ENCODE data around the gene CDK5. TPM values are rescaled to one million over a fixed set of nuclear protein-coding genes. Genes with fewer than 3 reads are reported as not detected.
A peak's percentile ranks its signal among the peaks of the same experiment; 100 is the strongest.

CDK5 gene
- total and polyA plus RNA-seq, 2 donors (not counting 1 experiment from before 2014, with no cell fraction given) = 8.2 to 8.4 TPM

DNA sequence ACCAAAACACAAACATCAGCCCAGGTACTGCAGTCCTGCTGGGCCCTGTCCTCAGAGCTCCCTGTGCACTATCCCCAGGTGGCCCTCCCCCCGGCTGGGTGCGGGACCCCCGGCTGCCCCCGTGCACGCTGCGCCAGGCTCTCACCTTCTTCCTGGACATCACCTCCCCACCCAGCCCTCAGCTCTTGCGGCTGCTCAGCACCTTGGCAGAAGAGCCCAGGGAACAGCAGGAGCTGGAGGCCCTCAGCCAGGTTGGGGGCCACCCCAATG lies 47.7 kb downstream of the CDK5 start:
- POLR2A ChIA-PET = no interaction called here
- 66% methylated on average over 7 of the region's 7 CpGs for WGBS (ENCODE audit: insufficient coverage)
- no peak for ATAC-seq (ENCODE audit: low read depth)

DNA sequence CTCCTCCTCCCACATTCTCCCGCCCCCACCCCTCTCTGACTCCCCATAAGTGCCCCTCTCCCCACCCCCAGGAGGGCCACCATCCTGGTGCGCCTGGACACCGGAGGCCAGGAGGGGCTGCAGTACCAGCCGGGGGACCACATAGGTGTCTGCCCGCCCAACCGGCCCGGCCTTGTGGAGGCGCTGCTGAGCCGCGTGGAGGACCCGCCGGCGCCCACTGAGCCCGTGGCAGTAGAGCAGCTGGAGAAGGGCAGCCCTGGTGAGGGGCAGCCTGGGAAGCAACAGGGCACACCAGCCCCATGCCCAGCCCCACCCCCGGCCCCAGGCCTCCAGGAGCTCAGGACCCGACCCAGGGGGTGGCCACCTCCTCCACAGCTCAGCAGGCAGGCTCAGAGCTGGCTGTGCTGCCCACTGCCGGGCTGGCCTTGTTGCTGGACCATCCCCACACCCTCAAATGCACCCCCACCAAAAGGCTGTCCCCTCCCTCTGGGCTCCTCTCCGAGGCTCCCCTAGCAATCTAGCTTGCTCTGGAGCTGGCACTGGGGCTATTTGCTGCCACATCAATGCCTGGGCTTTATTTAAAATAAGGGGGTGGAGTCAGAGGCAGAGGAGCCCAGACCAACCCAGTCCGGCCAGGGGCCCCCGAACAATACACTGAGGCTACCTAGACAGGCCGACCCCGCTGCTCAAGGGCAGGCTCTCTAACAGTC lies 48.2 kb downstream of the CDK5 start:
- no peak overlapping the region for H3K4me3 Mint-ChIP-seq
- no peak overlapping the region for H3K27ac ChIP-seq (ENCODE audit: low read length in 2 of 2)
- H3K27ac Mint-ChIP-seq = no peak overlapping the region

More for the DNA sequence above, 47.7 kb downstream of the CDK5 start:
- no peaks in the 10 kb centered on the region for H3K79me2 ChIP-seq (ENCODE audit: control insufficient read depth, insufficient read depth, low read length)
- peaks cover 0 to 24% (median 0%) of the 10 kb centered on the region in 3 donors for H3K9me3 ChIP-seq (ENCODE audit: control extremely low read depth in 1 of 3, control insufficient read depth in 2 of 3, insufficient read depth in 1 of 3, low read length in 2 of 3)
- Mint-ChIP-seq H3K9me3 (ENCODE audit: insufficient read depth) (no peaks in the 10 kb centered on the region), H3K4me3 (no peak overlapping the region), H3K4me1 (peaks cover 32% of the 10 kb centered on the region), H3K27me3 (peaks cover 6% of the 10 kb centered on the region), H3K27ac (no peak overlapping the region)
- DNase-seq = no peak
- no peak overlapping the region for H3K4me2 ChIP-seq (replicated peaks; ENCODE audit: low read depth, low read length, poor library complexity, severe bottlenecking)
- CTCF ChIA-PET = interaction anchor here (1.1 to 2.6 kb wide), 3 partner anchors 9 to 112 kb away, joined by 3 to 17 read pairs (median 3); no protein-coding TSS in a partner anchor
- H3K27ac ChIP-seq (ENCODE audit: low read length in 2 of 2) = no peak overlapping the region
- no peak overlapping the region for H3K9ac ChIP-seq (ENCODE audit: low read length)
- H2AFZ ChIP-seq (ENCODE audit: insufficient read depth, low read depth, low read length, poor library complexity, severe bottlenecking) = no peak overlapping the region
- H3K27me3 ChIP-seq (replicated peaks in 1 of 4; ENCODE audit: control extremely low read depth in 1 of 4, control insufficient read depth in 3 of 4, insufficient read depth in 4 of 4, low read length in 3 of 4) = peaks cover 0 to 12% (median 0%) of the 10 kb centered on the region in 4 experiments
- H3K4me1 ChIP-seq (ENCODE audit: control insufficient read depth in 2 of 2, insufficient read depth in 2 of 2, low read length in 2 of 2) = peaks cover 18 to 45% of the 10 kb centered on the region in 2 donors
- H4K20me1 ChIP-seq (ENCODE audit: control insufficient read depth, insufficient read depth, low read length, poor library complexity, severe bottlenecking) = no peaks in the 10 kb centered on the region
- no peaks in the 10 kb centered on the region for H3K36me3 ChIP-seq (replicated peaks in 1 of 2; ENCODE audit: control extremely low read depth in 1 of 2, control insufficient read depth in 1 of 2, extremely low read depth in 1 of 2, insufficient read depth in 2 of 2, low read length in 1 of 2)
- no peak overlapping the region for H3K4me3 ChIP-seq (ENCODE audit: control extremely low read depth in 1 of 5, extremely low read depth in 1 of 5, insufficient read depth in 1 of 5, low read depth in 2 of 5, low read length in 4 of 5)
- no peak for TF ChIP-seq EZH2 (IDR thresholded peaks at IDR 0.05; ENCODE audit: borderline replicate concordance, insufficient read depth, low read depth, low read length, poor library complexity, severe bottlenecking)
- TF ChIP-seq, protein P1, sequence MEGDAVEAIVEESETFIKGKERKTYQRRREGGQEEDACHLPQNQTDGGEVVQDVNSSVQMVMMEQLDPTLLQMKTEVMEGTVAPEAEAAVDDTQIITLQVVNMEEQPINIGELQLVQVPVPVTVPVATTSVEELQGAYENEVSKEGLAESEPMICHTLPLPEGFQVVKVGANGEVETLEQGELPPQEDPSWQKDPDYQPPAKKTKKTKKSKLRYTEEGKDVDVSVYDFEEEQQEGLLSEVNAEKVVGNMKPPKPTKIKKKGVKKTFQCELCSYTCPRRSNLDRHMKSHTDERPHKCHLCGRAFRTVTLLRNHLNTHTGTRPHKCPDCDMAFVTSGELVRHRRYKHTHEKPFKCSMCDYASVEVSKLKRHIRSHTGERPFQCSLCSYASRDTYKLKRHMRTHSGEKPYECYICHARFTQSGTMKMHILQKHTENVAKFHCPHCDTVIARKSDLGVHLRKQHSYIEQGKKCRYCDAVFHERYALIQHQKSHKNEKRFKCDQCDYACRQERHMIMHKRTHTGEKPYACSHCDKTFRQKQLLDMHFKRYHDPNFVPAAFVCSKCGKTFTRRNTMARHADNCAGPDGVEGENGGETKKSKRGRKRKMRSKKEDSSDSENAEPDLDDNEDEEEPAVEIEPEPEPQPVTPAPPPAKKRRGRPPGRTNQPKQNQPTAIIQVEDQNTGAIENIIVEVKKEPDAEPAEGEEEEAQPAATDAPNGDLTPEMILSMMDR (IDR thresholded peaks at IDR 0.05) = no peak
- intact Hi-C loops (cut with micrococcal nuclease) = loop anchor here (5.0 kb wide), 2 partner anchors 47 to 77 kb away; partner anchors contain the start of genes AGAP3, CDK5 and SLC4A2

More for the DNA sequence above, 48.2 kb downstream of the CDK5 start:
- DNase-seq (no peak), ATAC-seq (ENCODE audit: low read depth) (no peak)
- peaks cover 0 to 24% (median 0%) of the 10 kb centered on the region in 3 donors for H3K9me3 ChIP-seq (ENCODE audit: control extremely low read depth in 1 of 3, control insufficient read depth in 2 of 3, insufficient read depth in 1 of 3, low read length in 2 of 3)
- H3K79me2 ChIP-seq (ENCODE audit: control insufficient read depth, insufficient read depth, low read length) = no peaks in the 10 kb centered on the region
- no peaks in the 10 kb centered on the region for H3K36me3 ChIP-seq (replicated peaks in 1 of 2; ENCODE audit: control extremely low read depth in 1 of 2, control insufficient read depth in 1 of 2, extremely low read depth in 1 of 2, insufficient read depth in 2 of 2, low read length in 1 of 2)
- CTCF ChIA-PET = interaction anchor here (0.7 to 2.6 kb wide), 9 partner anchors 9 to 111 kb away, joined by 3 to 17 read pairs (median 3); no protein-coding TSS in a partner anchor
- TF ChIP-seq, protein P1 (IDR thresholded peaks at IDR 0.05) = no peak
- no peak for TF ChIP-seq EZH2 (IDR thresholded peaks at IDR 0.05; ENCODE audit: borderline replicate concordance, insufficient read depth, low read depth, low read length, poor library complexity, severe bottlenecking)
- H2AFZ ChIP-seq (ENCODE audit: insufficient read depth, low read depth, low read length, poor library complexity, severe bottlenecking) = peak overlapping the region; percentile 62
- no peak overlapping the region for H3K4me2 ChIP-seq (replicated peaks; ENCODE audit: low read depth, low read length, poor library complexity, severe bottlenecking)
- POLR2A ChIA-PET = no interaction called here
- H3K4me1 Mint-ChIP-seq = peaks cover 27% of the 10 kb centered on the region
- H3K9ac ChIP-seq (ENCODE audit: low read length) = no peak overlapping the region
- H3K4me1 ChIP-seq (ENCODE audit: control insufficient read depth in 2 of 2, insufficient read depth in 2 of 2, low read length in 2 of 2) = peaks cover 18 to 40% of the 10 kb centered on the region in 2 donors
- peaks cover 0 to 12% (median 0%) of the 10 kb centered on the region in 4 experiments for H3K27me3 ChIP-seq (replicated peaks in 1 of 4; ENCODE audit: control extremely low read depth in 1 of 4, control insufficient read depth in 3 of 4, insufficient read depth in 4 of 4, low read length in 3 of 4)
- no peaks in the 10 kb centered on the region for H4K20me1 ChIP-seq (ENCODE audit: control insufficient read depth, insufficient read depth, low read length, poor library complexity, severe bottlenecking)
- intact Hi-C loops (cut with micrococcal nuclease) = loop anchor here (5.0 kb wide), 2 partner anchors 48 to 78 kb away; partner anchors contain the start of genes AGAP3, CDK5 and SLC4A2
- no peak overlapping the region for H3K4me3 ChIP-seq (ENCODE audit: control extremely low read depth in 1 of 5, extremely low read depth in 1 of 5, insufficient read depth in 1 of 5, low read depth in 2 of 5, low read length in 4 of 5)
- 90% methylated on average over 19 of the region's 22 CpGs for WGBS (ENCODE audit: insufficient coverage)
- no peaks in the 10 kb centered on the region for H3K9me3 Mint-ChIP-seq (ENCODE audit: insufficient read depth)
- H3K27me3 Mint-ChIP-seq = peaks cover 7% of the 10 kb centered on the region
